ENCODE data around the gene TP63.

DNA sequence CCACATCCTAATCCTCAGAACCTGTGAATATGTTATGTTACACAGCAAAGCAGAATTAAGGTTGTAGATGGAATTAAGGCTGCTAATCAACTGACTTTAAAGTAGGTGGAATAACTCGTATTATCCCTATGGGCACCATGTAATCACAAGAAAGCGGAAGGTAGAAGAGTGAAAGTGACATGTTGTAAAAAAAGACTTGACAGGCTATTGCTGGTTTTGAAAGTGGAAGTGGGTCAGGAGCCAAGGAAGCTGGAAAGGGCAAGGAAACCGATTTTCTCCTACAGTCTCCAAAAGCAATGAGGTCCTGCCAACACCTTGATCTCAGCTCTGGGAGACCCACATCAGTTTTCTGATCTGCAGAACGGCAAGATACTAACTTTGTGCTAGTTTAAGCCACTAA, 6.6 kb downstream of the TP63 start:
- no peak for TF ChIP-seq SUZ12 (IDR thresholded peaks at IDR 0.05; ENCODE audit: extremely low read depth, insufficient read depth, insufficient read length)
- TF ChIP-seq ZNF274 (IDR thresholded peaks at IDR 0.05; ENCODE audit: low read depth, low read length), result no peak
- no peak for TF ChIP-seq YY1 (IDR thresholded peaks at IDR 0.05; ENCODE audit: insufficient read depth, insufficient read length)
